Naive thymus-derived CD4-positive, alpha-beta T cell (primary cell): ENCODE data around the gene GABRR3. TPM values are rescaled to one million over a fixed set of nuclear protein-coding genes. Genes with fewer than 3 reads are reported as not detected.

Experiments used
- ATAC-seq: fragments of 150-1000 bp; cut with Tn5 transposase; 2 replicates; pipeline ENCODE4 v1.10.0; 2021; ENCODE audit warnings: mild to moderate bottlenecking, moderate library complexity
- CTCF ChIA-PET: fragments of 350-600 bp; sonication (Branson Sonifier 250); formaldehyde crosslinking; loops from one replicate; lab custom pipeline; 2021; ENCODE audit warnings: antibody characterized with exemption; lab: Charles Lee
- POLR2A ChIA-PET: fragments of 350-600 bp; sonication (Branson Sonifier 250); formaldehyde crosslinking; loops from one replicate; lab custom pipeline; 2021; ENCODE audit warnings: antibody characterized with exemption, inconsistent platforms; lab: Charles Lee
- DNase-seq, 9 donors: peaks; one replicate each; pipeline versions ENCODE4 v3.0.0 to v3.0.0-alpha.2; 2020 to 2022; ENCODE audit warnings: mixed read lengths in 1 of 9
- H3K27ac ChIP-seq: one replicate; pipeline ENCODE4 v1.7.0; 2013; ENCODE audit warnings: mild to moderate bottlenecking, low read depth, low read length, moderate library complexity
- H3K27me3 ChIP-seq, 2 donors: one replicate each; pipeline ENCODE4 v1.7.0; 2013; ENCODE audit warnings: low read length in 2 of 2, mild to moderate bottlenecking in 2 of 2, moderate library complexity in 2 of 2; ENCODE audit not compliant: control insufficient read depth in 2 of 2, insufficient read depth in 2 of 2
- H3K36me3 ChIP-seq, 3 experiments: 1 replicate in 2 of 3; 2 replicates in 1 of 3; pipeline ENCODE4 v1.7.0; 2013; ENCODE audit warnings: low read length in 3 of 3, mild to moderate bottlenecking in 3 of 3, moderate library complexity in 1 of 3; ENCODE audit not compliant: insufficient read depth in 3 of 3, control insufficient read depth in 2 of 3
- H3K4me1 ChIP-seq, 2 donors: one replicate each; pipeline ENCODE4 v1.7.0; 2013; ENCODE audit warnings: low read length in 2 of 2, mild to moderate bottlenecking in 2 of 2, moderate library complexity in 1 of 2; ENCODE audit not compliant: control insufficient read depth in 2 of 2, insufficient read depth in 2 of 2
- H3K4me3 ChIP-seq: 2 replicates; pipeline ENCODE4 v1.7.0; 2013; ENCODE audit warnings: mild to moderate bottlenecking, low read length
- H3K9me3 ChIP-seq, 3 experiments: 1 replicate in 2 of 3; 2 replicates in 1 of 3; pipeline ENCODE4 v1.7.0; 2013; ENCODE audit warnings: low read length in 3 of 3; ENCODE audit not compliant: control insufficient read depth in 2 of 3
- H3K27ac Mint-ChIP-seq, 9 donors: one replicate each; pipeline ENCODE4 v1.8.0; 2020 to 2022; ENCODE audit warnings: mixed read lengths in 9 of 9, mild to moderate bottlenecking in 8 of 9, moderate library complexity in 5 of 9, inconsistent platforms in 2 of 9
- H3K27me3 Mint-ChIP-seq, 5 donors: one replicate each; pipeline ENCODE4 v1.8.0; 2021 to 2022; ENCODE audit warnings: mixed read lengths in 5 of 5, mild to moderate bottlenecking in 1 of 5
- H3K36me3 Mint-ChIP-seq, 5 donors: one replicate each; pipeline ENCODE4 v1.8.0; 2020 to 2022; ENCODE audit warnings: mixed read lengths in 5 of 5, mild to moderate bottlenecking in 3 of 5, inconsistent platforms in 1 of 5
- H3K4me1 Mint-ChIP-seq, 7 donors: one replicate each; pipeline ENCODE4 v1.8.0; 2020 to 2022; ENCODE audit warnings: mixed read lengths in 7 of 7, mild to moderate bottlenecking in 3 of 7, inconsistent platforms in 1 of 7
- H3K4me3 Mint-ChIP-seq, 10 donors: one replicate each; pipeline ENCODE4 v1.8.0; 2020 to 2022; ENCODE audit warnings: mild to moderate bottlenecking in 10 of 10, mixed read lengths in 10 of 10, moderate library complexity in 6 of 10, inconsistent platforms in 2 of 10
- H3K9me3 Mint-ChIP-seq, 11 donors: one replicate each; pipeline ENCODE4 v1.8.0; 2020 to 2022; ENCODE audit warnings: mixed read lengths in 11 of 11, mild to moderate bottlenecking in 4 of 11, inconsistent platforms in 1 of 11, moderate library complexity in 1 of 11
- intact Hi-C, 2 donors: fragments of 100-400 bp; cut with micrococcal nuclease; formaldehyde crosslinking; loops; one replicate each; pipeline ENCODE4 v1.15.1; 2023
- polyA plus RNA-seq, 2 donors: library from polyadenylated mRNA; unstranded; fragments of 300-500 nt; fragmentation: Illumina TruSeq; gene quantifications; one replicate each; pipeline ENCODE4 v1.2.3, GENCODE V29; 2021
- total RNA-seq, 6 experiments: library from RNA in 5 of 6; stranded (reverse) in 5 of 6; gene quantifications; 1 replicate in 5 of 6; 2 replicates in 1 of 6; pipeline ENCODE4 v1.2.3 and lab custom pipeline; 2021 to 2026

GABRR3 gene
- not detected for total RNA-seq
- polyA plus RNA-seq: not detected
- total RNA-seq (lab: John Stamatoyannopoulos, UW): not detected

DNA sequence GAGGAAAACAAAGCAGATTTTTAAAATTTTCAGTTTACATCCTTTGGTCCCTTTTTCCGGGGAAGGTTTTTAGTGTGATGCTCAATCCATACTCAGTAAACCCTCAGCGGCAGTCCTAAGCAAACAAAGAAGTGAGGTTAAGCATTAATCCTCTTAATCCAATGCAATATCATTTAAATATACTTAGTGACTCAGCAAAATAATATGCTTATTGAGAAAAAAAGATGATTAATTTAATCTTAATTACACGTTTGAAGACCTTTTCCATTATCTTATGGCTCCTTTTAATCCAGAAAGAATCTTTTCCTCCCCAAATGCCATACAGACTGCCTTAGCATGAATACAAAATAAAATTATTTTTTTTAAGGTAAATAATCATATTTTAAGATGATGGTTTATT, at the start of gene GABRR3:
Gene GABRR3, minus strand, starts transcription at position 108 of the 400 bp plus-strand sequence. CDS start 328 bp downstream, outside the sequence.
- Histone ChIP-seq H3K4me3 (no peak within 1 kb of the TSS), H3K4me1 (no peaks in the 10 kb centered on the region), H3K27ac (no peak within 1 kb of the TSS), H3K27me3 (peaks cover 0 to 3% of the 10 kb centered on the region in 2 donors), H3K9me3 (no peaks in the 10 kb centered on the region), H3K36me3 (no peaks in the 10 kb centered on the region)
- intact Hi-C loops: loop anchor here (5.0 kb wide), 2 partner anchors 152 to 867 kb away; partner anchors contain the start of gene DCBLD2 (in 1 of the 2)
- CTCF ChIA-PET: no interaction called here
- Mint-ChIP-seq H3K36me3 (peaks cover 0 to 2% (median 0%) of the 10 kb centered on the region in 5 donors), H3K27me3 (peaks cover 0 to 12% (median 4%) of the 10 kb centered on the region in 5 donors), H3K27ac (no peak within 1 kb of the TSS), H3K9me3 (no peaks in the 10 kb centered on the region), H3K4me1 (peaks cover 0 to 22% (median 0%) of the 10 kb centered on the region in 7 donors), H3K4me3 (no peak within 1 kb of the TSS)
- no peak for DNase-seq
- POLR2A ChIA-PET: no interaction called here
- no peak for ATAC-seq

DNA sequence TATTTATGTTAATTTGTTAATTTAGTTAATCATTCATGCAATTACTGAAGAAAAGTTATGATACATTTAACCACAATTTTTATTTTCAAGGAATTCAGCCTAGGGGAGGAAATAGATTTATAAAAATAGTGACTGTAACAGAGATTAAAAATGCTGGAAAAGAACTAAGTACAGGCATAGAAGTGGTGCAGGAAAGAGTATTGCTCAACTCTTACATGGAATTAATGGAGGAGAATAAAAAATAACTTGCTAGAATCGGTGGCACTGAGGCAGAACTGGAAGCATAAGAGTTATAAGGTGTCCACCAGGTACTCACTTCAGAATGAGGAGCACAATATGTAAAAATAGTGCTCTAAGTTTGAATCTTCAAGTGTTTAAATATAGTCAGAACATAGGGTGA, 38.4 kb upstream of the GABRR3 start:
- no peaks in the 10 kb centered on the region for H3K9me3 Mint-ChIP-seq
- no peaks in the 10 kb centered on the region for H3K9me3 ChIP-seq
- H3K27ac Mint-ChIP-seq: no peak overlapping the region
- no peaks in the 10 kb centered on the region for H3K4me1 Mint-ChIP-seq
- H3K36me3 Mint-ChIP-seq: no peaks in the 10 kb centered on the region
- no peak overlapping the region for H3K4me3 Mint-ChIP-seq
- H3K27me3 ChIP-seq: no peaks in the 10 kb centered on the region
- no peaks in the 10 kb centered on the region for H3K36me3 ChIP-seq
- no peak for ATAC-seq
- no peak for DNase-seq
- no peak overlapping the region for H3K27ac ChIP-seq
- intact Hi-C loops: no loop called here
- no peak overlapping the region for H3K4me3 ChIP-seq
- H3K27me3 Mint-ChIP-seq: peaks cover 0 to 25% (median 17%) of the 10 kb centered on the region in 5 donors
- ChIA-PET POLR2A (no interaction called here), CTCF (no interaction called here)
- H3K4me1 ChIP-seq: no peaks in the 10 kb centered on the region

DNA sequence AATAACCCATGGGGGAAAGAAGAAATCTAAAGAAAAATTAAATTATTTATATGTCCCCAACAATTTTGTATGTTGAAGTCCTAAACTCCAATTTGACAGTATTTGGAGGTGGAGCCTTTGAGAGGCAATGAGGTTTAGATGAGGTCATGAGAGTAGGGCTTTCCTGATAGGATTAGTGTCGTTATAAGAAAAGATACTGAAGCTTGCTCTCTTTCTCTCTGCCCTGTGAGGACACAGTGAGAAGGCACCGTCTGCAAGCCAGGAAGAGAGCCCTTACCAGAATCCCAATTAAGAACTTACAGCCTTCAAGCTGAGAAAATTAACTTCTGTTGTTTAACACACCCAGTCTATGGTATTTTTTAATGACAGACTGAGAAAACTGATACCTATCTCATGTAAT, 35.7 kb upstream of the GABRR3 start:
- no peak for ATAC-seq
- no peak overlapping the region for H3K27ac Mint-ChIP-seq
- H3K27me3 Mint-ChIP-seq: peaks cover 7 to 23% (median 16%) of the 10 kb centered on the region in 5 donors
- H3K4me1 Mint-ChIP-seq: no peaks in the 10 kb centered on the region
- no peak overlapping the region for H3K27ac ChIP-seq
- no peaks in the 10 kb centered on the region for H3K4me1 ChIP-seq
- ChIA-PET POLR2A (no interaction called here), CTCF (no interaction called here)
- no peak overlapping the region for H3K4me3 ChIP-seq
- no peak overlapping the region for H3K4me3 Mint-ChIP-seq
- H3K27me3 ChIP-seq: no peaks in the 10 kb centered on the region
- no peaks in the 10 kb centered on the region for H3K36me3 ChIP-seq
- no peaks in the 10 kb centered on the region for H3K9me3 ChIP-seq
- H3K36me3 Mint-ChIP-seq: no peaks in the 10 kb centered on the region
- DNase-seq: no peak
- H3K9me3 Mint-ChIP-seq: no peaks in the 10 kb centered on the region
- intact Hi-C loops: no loop called here

DNA sequence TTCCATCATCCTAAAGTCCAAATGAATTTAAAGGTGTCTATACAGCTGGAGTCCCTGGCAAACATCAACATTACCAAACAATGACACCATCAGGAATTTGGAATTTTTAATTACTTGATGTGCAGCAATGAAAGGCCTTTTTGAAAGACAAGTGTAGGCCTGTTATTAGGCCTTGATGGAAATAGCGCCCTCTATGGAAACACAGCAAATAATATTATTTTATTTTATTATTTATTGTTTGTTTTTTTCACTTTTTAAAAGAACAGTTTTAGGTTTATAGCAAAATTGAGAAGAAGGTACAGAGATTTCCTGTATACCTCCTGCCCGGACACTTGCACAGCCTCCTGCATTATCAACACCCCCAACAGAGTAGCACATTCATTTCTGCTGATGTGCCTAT, 33.7 kb upstream of the GABRR3 start:
- Histone ChIP-seq H3K9me3 (no peaks in the 10 kb centered on the region), H3K4me1 (no peaks in the 10 kb centered on the region), H3K27ac (no peak overlapping the region), H3K36me3 (no peaks in the 10 kb centered on the region), H3K27me3 (no peaks in the 10 kb centered on the region), H3K4me3 (no peak overlapping the region)
- Mint-ChIP-seq H3K36me3 (no peaks in the 10 kb centered on the region), H3K4me1 (no peaks in the 10 kb centered on the region), H3K9me3 (no peaks in the 10 kb centered on the region), H3K4me3 (no peak overlapping the region), H3K27me3 (peaks cover 4 to 23% (median 21%) of the 10 kb centered on the region in 5 donors), H3K27ac (no peak overlapping the region)
- no peak for DNase-seq
- intact Hi-C loops: no loop called here
- ChIA-PET CTCF (interaction anchor here (0.6 to 1.5 kb wide), 2 partner anchors 12 to 1392 kb away, joined by 3 read pairs; no protein-coding TSS in a partner anchor), POLR2A (no interaction called here)
- no peak for ATAC-seq

DNA sequence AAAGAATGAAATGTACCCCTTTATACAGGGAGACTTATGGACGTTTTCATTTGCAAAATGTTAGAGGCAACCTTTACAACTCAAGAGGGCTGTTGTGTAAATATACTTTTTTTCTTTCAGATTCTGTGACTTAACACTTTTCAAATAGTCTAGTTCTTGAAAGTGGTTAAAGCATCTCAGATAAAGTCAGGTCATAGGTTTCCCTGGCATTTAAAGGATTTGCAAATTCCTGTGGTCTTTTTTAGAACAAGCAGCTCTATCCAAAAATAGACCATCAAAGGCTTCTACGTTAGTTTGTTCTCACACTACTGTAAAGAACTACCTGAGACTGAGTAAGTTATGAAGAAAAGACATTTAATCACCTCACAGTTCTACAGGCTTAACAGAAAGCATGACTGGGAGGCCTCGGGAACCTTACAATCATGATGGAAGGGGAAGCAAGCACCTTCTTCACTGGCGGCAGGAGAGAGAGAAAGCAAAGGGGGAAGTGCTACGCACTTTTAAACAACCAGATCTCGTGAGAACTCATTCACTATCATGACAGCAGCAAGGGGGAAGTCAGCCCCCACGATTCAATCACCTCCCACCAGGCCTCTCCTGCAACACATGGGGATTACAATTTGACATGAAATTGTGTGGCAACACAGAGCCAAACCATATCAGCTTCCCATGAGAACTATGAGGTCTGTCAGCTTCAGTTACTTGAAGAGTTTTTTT, 23.3 kb upstream of the GABRR3 start:
- no peaks in the 10 kb centered on the region for H3K36me3 Mint-ChIP-seq
- no peaks in the 10 kb centered on the region for H3K9me3 Mint-ChIP-seq
- H3K27me3 Mint-ChIP-seq: peaks cover 0 to 28% (median 11%) of the 10 kb centered on the region in 5 donors
- Histone ChIP-seq H3K36me3 (no peaks in the 10 kb centered on the region), H3K9me3 (no peaks in the 10 kb centered on the region), H3K27me3 (peaks cover 0 to under 1% of the 10 kb centered on the region in 2 donors), H3K4me1 (no peaks in the 10 kb centered on the region), H3K4me3 (no peak overlapping the region), H3K27ac (no peak overlapping the region)
- no peak overlapping the region for H3K27ac Mint-ChIP-seq
- intact Hi-C loops: no loop called here
- ChIA-PET POLR2A (no interaction called here), CTCF (interaction anchor here (0.7 kb wide), 1 partner anchor 10 kb away, joined by 3 read pairs; no protein-coding TSS in a partner anchor)
- DNase-seq (no peak), ATAC-seq (no peak)
- no peaks in the 10 kb centered on the region for H3K4me1 Mint-ChIP-seq
- H3K4me3 Mint-ChIP-seq: no peak overlapping the region

DNA sequence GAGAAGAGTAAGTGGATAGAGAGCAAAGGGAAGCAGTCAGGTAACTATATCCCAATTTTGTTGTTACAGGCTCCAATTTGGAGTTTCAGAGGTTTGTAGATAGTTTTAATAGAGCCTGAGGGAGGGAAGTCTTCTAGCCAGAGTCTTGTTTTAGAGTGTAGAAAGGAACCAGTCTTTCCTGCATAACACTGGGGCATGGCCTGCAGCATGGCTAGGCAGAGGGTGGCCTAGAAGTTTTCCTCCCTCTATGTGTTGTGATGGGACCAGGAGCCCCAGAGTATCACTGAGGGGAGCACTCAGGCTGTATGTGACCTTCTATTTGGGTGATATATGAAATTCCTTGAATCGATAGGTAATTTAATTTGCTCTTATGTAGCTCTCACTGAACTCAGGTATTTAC, 22.5 kb upstream of the GABRR3 start:
- H3K9me3 Mint-ChIP-seq: no peaks in the 10 kb centered on the region
- Histone ChIP-seq H3K27ac (no peak overlapping the region), H3K4me1 (no peaks in the 10 kb centered on the region), H3K27me3 (peaks cover 0 to 3% of the 10 kb centered on the region in 2 donors), H3K36me3 (no peaks in the 10 kb centered on the region), H3K9me3 (no peaks in the 10 kb centered on the region), H3K4me3 (no peak overlapping the region)
- intact Hi-C loops: no loop called here
- ChIA-PET POLR2A (no interaction called here), CTCF (no interaction called here)
- DNase-seq (no peak), ATAC-seq (no peak)
- H3K36me3 Mint-ChIP-seq: no peaks in the 10 kb centered on the region
- no peak overlapping the region for H3K4me3 Mint-ChIP-seq
- H3K27me3 Mint-ChIP-seq: peaks cover 0 to 30% (median 9%) of the 10 kb centered on the region in 5 donors
- H3K4me1 Mint-ChIP-seq: no peaks in the 10 kb centered on the region
- no peak overlapping the region for H3K27ac Mint-ChIP-seq

DNA sequence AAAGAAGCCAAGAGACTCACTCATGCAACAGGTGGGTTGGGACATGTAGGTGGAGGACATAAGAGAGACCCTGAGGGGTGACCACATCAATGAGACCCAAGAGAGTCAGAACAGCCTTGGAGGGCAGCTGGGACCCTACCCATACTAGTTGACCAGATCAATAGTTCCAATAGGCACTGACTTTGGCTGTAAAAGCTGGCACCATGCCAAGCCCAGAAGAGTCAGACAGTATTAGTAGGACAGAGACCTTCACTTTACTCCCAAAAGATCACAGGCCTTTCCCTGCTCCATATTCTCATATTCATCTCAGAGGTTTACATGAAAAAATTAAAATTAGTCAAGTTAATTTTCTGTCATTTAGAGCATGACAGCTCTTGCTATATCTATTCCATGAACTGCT, 20.9 kb upstream of the GABRR3 start:
- ATAC-seq (no peak), DNase-seq (no peak)
- POLR2A ChIA-PET: no interaction called here
- H3K27ac ChIP-seq: no peak overlapping the region
- Mint-ChIP-seq H3K27me3 (peaks cover 7 to 30% (median 10%) of the 10 kb centered on the region in 5 donors), H3K36me3 (no peaks in the 10 kb centered on the region), H3K4me1 (no peaks in the 10 kb centered on the region), H3K4me3 (no peak overlapping the region), H3K27ac (no peak overlapping the region), H3K9me3 (no peaks in the 10 kb centered on the region)
- H3K27me3 ChIP-seq: peaks cover 0 to 3% of the 10 kb centered on the region in 2 donors
- H3K4me3 ChIP-seq: no peak overlapping the region
- H3K9me3 ChIP-seq: no peaks in the 10 kb centered on the region
- intact Hi-C loops: no loop called here
- CTCF ChIA-PET: no interaction called here
- H3K36me3 ChIP-seq: no peaks in the 10 kb centered on the region
- no peaks in the 10 kb centered on the region for H3K4me1 ChIP-seq
